PC-3 (cell line): ENCODE results near the gene ACADM.

Experiments used
- EZH2 ChIP-seq: fragments of 300-600 bp; sonication (generic); IDR thresholded peaks from one replicate; pipeline ENCODE4 v1.6.1; 2017; ENCODE audit warnings: antibody characterized with exemption, mild to moderate bottlenecking, low read length; ENCODE audit not compliant: unreplicated experiment
- EZH2phosphoT487 ChIP-seq: fragments of 300-600 bp; sonication (generic); IDR thresholded peaks from 2 replicates; pipeline ENCODE4 v1.6.1; 2018; ENCODE audit warnings: mild to moderate bottlenecking, antibody characterized with exemption, low read length, borderline replicate concordance
- TF ChIP-seq, protein P1 (sequence below): fragments of 300-600 bp; sonication (generic); conservative IDR thresholded peaks from 2 replicates; pipeline ENCODE4 v1.5.1; 2017; ENCODE audit warnings: antibody characterized with exemption, low read depth, mild to moderate bottlenecking, low read length

GRCh38 chr1:75791022-75791421 lies 66.5 kb downstream of the ACADM start:
- TF ChIP-seq EZH2 (no peak), EZH2phosphoT487 (no peak)
- TF ChIP-seq, protein P1, sequence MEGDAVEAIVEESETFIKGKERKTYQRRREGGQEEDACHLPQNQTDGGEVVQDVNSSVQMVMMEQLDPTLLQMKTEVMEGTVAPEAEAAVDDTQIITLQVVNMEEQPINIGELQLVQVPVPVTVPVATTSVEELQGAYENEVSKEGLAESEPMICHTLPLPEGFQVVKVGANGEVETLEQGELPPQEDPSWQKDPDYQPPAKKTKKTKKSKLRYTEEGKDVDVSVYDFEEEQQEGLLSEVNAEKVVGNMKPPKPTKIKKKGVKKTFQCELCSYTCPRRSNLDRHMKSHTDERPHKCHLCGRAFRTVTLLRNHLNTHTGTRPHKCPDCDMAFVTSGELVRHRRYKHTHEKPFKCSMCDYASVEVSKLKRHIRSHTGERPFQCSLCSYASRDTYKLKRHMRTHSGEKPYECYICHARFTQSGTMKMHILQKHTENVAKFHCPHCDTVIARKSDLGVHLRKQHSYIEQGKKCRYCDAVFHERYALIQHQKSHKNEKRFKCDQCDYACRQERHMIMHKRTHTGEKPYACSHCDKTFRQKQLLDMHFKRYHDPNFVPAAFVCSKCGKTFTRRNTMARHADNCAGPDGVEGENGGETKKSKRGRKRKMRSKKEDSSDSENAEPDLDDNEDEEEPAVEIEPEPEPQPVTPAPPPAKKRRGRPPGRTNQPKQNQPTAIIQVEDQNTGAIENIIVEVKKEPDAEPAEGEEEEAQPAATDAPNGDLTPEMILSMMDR: no peak
